GM12873 (cell line): Measurements from ENCODE around the gene KDM4B.

Experiments
- CTCF ChIP-seq: IDR thresholded peaks from 2 replicates; pipeline ENCODE4 v1.5.1; 2012; ENCODE audit warnings: low read depth, mild to moderate bottlenecking, moderate library complexity, low read length, control low read depth; ENCODE audit not compliant: insufficient read depth; ENCODE audit errors: missing control alignments

The KDM4B gene

GRCh38 chr19:4968462-4969291 lies at the start of gene KDM4B:
TSS of gene KDM4B (plus strand) at chr19:4969113. CDS start at chr19:5032891, 63,778 bp downstream.
- TF ChIP-seq CTCF, result no peak

- no peak for TF ChIP-seq CTCF
Observed at GRCh38 chr19:4922530-4923275, 46.2 kb upstream of the KDM4B start.

- TF ChIP-seq CTCF, result no peak
Observed at GRCh38 chr19:4923276-4923747, 45.6 kb upstream of the KDM4B start.

- no peak for TF ChIP-seq CTCF
Observed at GRCh38 chr19:4929186-4929585, 39.7 kb upstream of the KDM4B start.

- no peak for TF ChIP-seq CTCF
Observed at GRCh38 chr19:4930664-4931063, 38.2 kb upstream of the KDM4B start.

- TF ChIP-seq CTCF, result no peak
Observed at GRCh38 chr19:4932711-4933110, 36.2 kb upstream of the KDM4B start.

GRCh38 chr19:4933528-4933927 lies 35.4 kb upstream of the KDM4B start:
- TF ChIP-seq CTCF, result no peak
